ENCODE data around the gene ZNF366.
A peak's percentile ranks its signal among the peaks of the same experiment; 100 is the strongest.

ZNF366 gene

DNA sequence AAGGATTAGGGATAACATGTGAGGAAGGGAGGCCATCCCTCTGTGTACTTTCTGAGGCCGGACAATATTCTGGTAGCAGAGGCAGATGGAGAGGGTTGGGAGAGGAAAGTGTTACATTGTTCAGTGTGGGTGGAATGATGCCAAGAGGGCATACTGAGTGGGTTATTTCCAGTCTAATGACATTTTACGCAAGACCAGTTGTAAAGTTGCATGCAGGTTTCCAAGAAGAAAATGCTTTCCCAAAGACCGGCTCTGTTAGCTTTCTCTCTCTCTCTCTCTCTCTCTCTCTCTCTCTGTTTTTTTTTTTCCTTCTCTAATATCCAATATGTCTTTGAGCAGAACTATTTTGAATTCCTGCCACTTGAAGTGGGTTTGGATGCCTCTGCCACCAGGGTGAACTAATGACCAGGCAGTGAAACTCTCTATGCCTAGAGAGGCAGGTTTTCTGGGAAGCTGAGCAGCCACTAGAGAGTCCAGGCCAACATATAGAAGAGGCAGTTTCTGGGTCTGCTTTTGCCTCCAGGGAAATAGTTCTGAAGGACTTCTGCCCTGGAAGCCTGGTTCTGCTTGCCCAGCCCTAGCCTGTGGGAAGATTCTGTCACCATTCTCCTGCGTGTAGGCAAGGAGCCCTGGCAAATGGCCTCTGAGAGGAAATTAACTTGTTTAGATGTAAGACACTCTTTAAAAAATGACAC lies 24.4 kb upstream of the ZNF366 start:
- no peak overlapping the region for H3K4me3 ChIP-seq (ENCODE audit: low read depth, low read length)
- TF ChIP-seq, protein P1, sequence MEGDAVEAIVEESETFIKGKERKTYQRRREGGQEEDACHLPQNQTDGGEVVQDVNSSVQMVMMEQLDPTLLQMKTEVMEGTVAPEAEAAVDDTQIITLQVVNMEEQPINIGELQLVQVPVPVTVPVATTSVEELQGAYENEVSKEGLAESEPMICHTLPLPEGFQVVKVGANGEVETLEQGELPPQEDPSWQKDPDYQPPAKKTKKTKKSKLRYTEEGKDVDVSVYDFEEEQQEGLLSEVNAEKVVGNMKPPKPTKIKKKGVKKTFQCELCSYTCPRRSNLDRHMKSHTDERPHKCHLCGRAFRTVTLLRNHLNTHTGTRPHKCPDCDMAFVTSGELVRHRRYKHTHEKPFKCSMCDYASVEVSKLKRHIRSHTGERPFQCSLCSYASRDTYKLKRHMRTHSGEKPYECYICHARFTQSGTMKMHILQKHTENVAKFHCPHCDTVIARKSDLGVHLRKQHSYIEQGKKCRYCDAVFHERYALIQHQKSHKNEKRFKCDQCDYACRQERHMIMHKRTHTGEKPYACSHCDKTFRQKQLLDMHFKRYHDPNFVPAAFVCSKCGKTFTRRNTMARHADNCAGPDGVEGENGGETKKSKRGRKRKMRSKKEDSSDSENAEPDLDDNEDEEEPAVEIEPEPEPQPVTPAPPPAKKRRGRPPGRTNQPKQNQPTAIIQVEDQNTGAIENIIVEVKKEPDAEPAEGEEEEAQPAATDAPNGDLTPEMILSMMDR (IDR thresholded peaks at IDR 0.05; ENCODE audit: low read depth, low read length) = no peak

DNA sequence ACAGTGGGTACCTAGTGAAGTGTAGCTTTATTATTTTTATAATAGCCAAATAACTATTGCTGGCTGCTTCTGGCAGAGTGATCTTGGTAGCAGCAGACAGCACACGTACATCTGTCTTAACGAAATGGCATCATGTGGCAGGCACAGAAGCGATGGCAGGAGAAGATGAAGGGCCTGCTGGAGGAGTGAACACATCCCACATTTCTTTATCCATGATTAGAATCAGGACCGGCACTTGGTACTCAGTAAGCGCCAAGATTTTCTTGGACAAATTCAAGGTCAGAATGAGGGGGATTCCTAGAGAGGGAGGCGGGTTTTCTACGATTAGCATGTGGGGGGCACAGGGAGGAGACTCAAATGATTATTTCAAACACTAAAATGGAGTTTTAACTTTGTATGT lies 23.0 kb upstream of the ZNF366 start:
- no peak overlapping the region for H3K4me3 ChIP-seq (ENCODE audit: low read depth, low read length)
- TF ChIP-seq, protein P1 (IDR thresholded peaks at IDR 0.05; ENCODE audit: low read depth, low read length) = no peak

DNA sequence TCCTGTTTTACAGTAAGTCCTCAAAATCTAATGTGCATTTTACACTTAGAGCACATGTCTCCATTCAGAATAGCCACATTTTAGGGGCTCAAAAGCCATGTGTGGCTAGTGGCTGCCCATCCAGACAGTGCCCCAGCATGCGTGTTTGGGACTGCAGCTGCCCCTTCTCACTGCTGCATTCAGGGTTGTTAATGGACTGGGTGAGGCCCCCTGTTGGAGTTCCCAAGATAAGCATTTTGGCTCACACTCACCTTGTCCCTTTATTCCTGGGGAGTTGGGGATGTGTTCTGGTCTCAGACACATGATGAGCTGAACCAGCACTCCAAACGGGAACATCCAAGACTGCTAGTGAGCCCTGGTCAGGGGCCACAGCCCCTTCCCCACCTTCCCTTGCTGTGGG lies 22.2 kb upstream of the ZNF366 start:
- TF ChIP-seq, protein P1 (IDR thresholded peaks at IDR 0.05; ENCODE audit: low read depth, low read length) = no peak
- H3K4me3 ChIP-seq (ENCODE audit: low read depth, low read length) = no peak overlapping the region

DNA sequence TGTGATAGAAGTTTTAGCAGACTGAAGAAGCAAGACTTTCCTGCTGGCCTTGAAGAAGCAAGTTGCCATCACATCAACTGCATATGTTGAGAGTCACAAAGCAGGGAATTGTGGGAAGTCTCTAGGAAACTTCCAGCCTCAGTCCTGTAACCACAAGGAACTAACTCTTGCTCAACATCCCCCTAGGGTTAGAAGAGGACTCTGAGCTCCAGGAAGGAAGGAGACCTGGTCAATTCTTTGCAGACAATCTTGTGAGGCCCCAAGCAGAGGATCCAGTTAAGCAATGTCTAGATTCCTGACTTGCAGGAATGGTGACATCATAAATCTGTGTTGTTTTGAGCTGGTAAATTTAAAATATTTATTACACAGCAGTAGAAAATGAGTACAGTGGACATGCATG lies 18.6 kb upstream of the ZNF366 start:
- TF ChIP-seq, protein P1 (IDR thresholded peaks at IDR 0.05; ENCODE audit: low read depth, low read length) = no peak
- H3K4me3 ChIP-seq (ENCODE audit: low read depth, low read length) = no peak overlapping the region

DNA sequence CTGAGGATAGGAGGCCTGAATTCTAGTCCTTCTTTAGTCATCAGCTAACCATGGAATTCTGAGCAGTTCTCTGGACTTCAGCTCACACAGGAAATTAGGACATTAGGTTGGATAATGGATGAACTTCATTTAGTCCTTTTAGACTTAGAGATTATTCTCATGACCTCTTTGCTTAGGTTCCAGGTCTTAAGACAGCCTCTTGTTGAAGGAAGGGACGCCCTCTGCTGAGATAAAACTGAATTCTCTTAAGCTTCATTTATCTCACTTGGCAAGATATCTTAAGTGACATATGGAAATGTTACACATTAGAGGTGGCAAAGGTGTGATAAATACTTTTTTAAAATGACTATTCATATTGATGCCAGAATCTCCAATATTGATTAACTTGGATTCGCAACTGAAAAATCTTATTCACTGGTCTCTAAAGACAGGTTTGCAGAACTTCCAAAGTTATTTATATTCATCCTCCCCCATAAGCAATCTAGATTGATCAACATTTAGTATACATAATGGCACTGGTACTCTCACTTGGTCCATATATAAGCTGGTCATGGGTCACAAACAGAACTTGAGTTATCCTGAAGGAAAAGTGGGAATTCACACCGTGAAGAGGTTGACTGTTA lies 16.9 kb upstream of the ZNF366 start:
- TF ChIP-seq, protein P1 (IDR thresholded peaks at IDR 0.05; ENCODE audit: low read depth, low read length) = peak; percentile 38; the same call in 1 of the 2 replicates
- no peak overlapping the region for H3K4me3 ChIP-seq (ENCODE audit: low read depth, low read length)

DNA sequence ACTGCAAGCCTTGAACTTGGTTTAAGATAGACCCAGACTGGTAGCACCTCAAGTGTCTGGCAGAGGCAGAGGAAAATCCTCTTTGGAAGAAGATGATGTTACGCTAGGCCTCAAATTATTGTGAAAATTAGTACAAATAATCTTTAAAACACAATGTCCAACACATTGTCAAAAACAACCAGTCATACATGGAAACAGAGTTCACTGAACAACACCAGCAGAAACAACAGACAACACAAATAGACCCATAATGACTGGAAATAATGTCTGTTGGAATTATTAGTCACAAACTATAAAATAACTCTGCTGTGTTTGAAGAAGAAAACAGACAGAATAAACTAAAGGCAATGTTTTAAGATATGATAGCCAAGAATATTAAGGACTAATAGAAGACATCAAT lies 15.4 kb upstream of the ZNF366 start:
- H3K4me3 ChIP-seq (ENCODE audit: low read depth, low read length) = no peak overlapping the region
- TF ChIP-seq, protein P1 (IDR thresholded peaks at IDR 0.05; ENCODE audit: low read depth, low read length) = no peak

DNA sequence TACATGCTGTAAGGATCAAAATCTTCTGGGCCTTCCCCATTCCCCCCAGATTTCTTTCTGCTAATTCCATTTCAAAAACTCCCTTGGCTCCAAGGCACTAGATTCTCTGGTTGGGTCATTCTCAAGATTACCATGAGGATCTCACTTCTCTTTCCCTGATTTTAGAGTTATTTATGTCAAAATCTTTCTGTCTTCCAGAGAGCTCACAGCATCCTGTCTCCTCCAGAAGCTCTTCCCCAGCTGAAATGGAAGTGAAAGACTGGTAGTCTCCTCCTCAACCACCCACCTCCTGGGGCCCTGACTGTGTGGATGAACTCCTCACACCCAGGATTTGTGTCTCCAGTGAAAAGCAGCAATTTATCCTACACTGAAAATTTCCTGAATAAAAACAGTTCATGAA lies 11.9 kb upstream of the ZNF366 start:
- no peak overlapping the region for H3K4me3 ChIP-seq (ENCODE audit: low read depth, low read length)
- TF ChIP-seq, protein P1 (IDR thresholded peaks at IDR 0.05; ENCODE audit: low read depth, low read length) = no peak

All from WI38 (cell line).